ENCODE measurements around the gene PERCC1. TPM values are rescaled to one million over a fixed set of nuclear protein-coding genes. Genes with fewer than 3 reads are reported as not detected.

The PERCC1 gene
- total RNA-seq, 1 experiment from 2014 or later = not detected

DNA sequence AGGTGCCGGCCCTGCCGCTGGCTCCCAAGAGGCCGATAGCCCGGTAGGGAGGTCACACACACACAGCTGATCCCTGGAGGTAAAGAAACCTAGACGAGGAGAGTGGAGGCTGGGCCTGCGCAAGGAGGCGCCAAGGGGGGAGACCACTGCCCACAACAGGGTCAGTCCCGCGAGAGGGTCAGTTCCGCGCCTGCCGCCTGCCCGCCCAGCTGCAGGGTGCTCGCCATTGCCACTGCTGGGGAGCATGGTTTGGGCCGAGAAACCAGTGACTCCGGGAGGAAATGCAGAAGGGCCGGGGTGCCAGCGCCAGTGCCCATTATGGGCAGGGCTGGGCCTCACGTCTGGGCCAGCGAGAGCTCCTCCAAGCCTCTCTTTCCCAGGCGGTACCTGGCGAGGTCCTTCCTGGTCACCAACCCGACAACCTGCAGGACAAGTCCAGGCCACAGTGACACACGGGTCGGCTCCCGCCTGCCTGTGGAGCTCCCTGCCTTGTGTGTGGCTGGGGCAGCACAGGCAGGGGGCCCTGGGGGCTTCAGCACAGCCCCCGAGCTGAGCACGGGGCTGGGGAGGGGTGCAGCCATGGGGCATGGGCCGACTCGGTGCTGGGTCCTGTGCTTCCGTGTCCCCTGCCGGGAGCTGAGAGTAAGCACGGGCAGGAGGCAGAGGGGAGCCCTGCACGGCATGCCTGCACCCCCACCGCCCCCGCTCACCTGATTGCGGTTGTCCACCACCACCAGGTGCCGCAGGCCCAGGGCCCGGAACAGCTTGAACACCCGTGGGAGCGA, 15.6 kb downstream of the PERCC1 start:
- no TSS peak for BruUV-seq (replicated peaks)
- no peak for TF ChIP-seq EZH2 (IDR thresholded peaks at IDR 0.05; ENCODE audit: borderline replicate concordance, low read depth, low read length, poor library complexity, severe bottlenecking)
- TF ChIP-seq, protein P1, sequence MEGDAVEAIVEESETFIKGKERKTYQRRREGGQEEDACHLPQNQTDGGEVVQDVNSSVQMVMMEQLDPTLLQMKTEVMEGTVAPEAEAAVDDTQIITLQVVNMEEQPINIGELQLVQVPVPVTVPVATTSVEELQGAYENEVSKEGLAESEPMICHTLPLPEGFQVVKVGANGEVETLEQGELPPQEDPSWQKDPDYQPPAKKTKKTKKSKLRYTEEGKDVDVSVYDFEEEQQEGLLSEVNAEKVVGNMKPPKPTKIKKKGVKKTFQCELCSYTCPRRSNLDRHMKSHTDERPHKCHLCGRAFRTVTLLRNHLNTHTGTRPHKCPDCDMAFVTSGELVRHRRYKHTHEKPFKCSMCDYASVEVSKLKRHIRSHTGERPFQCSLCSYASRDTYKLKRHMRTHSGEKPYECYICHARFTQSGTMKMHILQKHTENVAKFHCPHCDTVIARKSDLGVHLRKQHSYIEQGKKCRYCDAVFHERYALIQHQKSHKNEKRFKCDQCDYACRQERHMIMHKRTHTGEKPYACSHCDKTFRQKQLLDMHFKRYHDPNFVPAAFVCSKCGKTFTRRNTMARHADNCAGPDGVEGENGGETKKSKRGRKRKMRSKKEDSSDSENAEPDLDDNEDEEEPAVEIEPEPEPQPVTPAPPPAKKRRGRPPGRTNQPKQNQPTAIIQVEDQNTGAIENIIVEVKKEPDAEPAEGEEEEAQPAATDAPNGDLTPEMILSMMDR (conservative IDR thresholded peaks at IDR 0.05; ENCODE audit: low read depth, low read length) = no peak
- H3K27me3 ChIP-seq (replicated peaks; ENCODE audit: insufficient read depth, low read depth, low read length, poor library complexity) = no peaks in the 10 kb centered on the region
- H3K36me3 ChIP-seq (ENCODE audit: insufficient read depth, low read length, poor library complexity, severe bottlenecking) = peaks cover 3% of the 10 kb centered on the region
- no peak overlapping the region for H3K4me3 ChIP-seq (ENCODE audit: low read depth, low read length, poor library complexity, severe bottlenecking)
- intact Hi-C loops (cut with micrococcal nuclease; ENCODE audit: unreplicated experiment) = no loop called here
- ChIA-PET CTCF (no interaction called here), POLR2A (ENCODE audit: low non-redundant PET) (no interaction called here)
- H3K4me1 ChIP-seq (ENCODE audit: insufficient read depth, low read length, poor library complexity, severe bottlenecking) = no peaks in the 10 kb centered on the region
- no peak overlapping the region for H3K27ac ChIP-seq (ENCODE audit: low read depth, low read length, poor library complexity, severe bottlenecking)
- DNase-seq (ENCODE audit: low spot score) = no peak
- H3K9me3 ChIP-seq (ENCODE audit: low read depth, low read length, poor library complexity, severe bottlenecking) = no peaks in the 10 kb centered on the region

DNA sequence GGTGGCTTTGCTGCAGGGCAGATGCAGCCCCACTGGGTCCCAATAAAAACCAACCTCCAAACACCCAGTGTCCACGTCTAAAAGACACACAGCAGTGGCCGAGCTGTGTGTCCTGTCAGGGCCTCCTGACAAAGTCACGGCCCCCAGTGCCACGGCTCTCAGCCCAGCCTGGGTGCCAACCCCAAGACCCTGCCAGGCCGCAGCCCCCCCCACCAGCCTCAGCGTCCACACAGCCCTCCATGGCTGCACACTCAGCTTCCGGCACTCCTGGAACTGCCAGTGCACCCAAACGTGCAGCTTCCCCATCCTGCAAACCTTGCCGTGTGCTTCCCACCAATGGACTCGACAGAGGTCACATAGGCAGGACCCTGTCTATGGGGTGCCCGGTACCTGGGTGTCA, 17.1 kb downstream of the PERCC1 start:
- Histone ChIP-seq H3K27ac (ENCODE audit: low read depth, low read length, poor library complexity, severe bottlenecking) (no peak overlapping the region), H3K4me3 (ENCODE audit: low read depth, low read length, poor library complexity, severe bottlenecking) (no peak overlapping the region), H3K9me3 (ENCODE audit: low read depth, low read length, poor library complexity, severe bottlenecking) (no peaks in the 10 kb centered on the region), H3K27me3 (replicated peaks; ENCODE audit: insufficient read depth, low read depth, low read length, poor library complexity) (no peaks in the 10 kb centered on the region), H3K36me3 (ENCODE audit: insufficient read depth, low read length, poor library complexity, severe bottlenecking) (peaks cover 6% of the 10 kb centered on the region), H3K4me1 (ENCODE audit: insufficient read depth, low read length, poor library complexity, severe bottlenecking) (no peaks in the 10 kb centered on the region)
- DNase-seq (ENCODE audit: low spot score) = no peak
- POLR2A ChIA-PET (ENCODE audit: low non-redundant PET) = no interaction called here
- no TSS peak for BruUV-seq (replicated peaks)
- no peak for TF ChIP-seq EZH2 (IDR thresholded peaks at IDR 0.05; ENCODE audit: borderline replicate concordance, low read depth, low read length, poor library complexity, severe bottlenecking)
- TF ChIP-seq, protein P1 (conservative IDR thresholded peaks at IDR 0.05; ENCODE audit: low read depth, low read length) = no peak
- CTCF ChIA-PET = no interaction called here
- intact Hi-C loops (cut with micrococcal nuclease; ENCODE audit: unreplicated experiment) = no loop called here

DNA sequence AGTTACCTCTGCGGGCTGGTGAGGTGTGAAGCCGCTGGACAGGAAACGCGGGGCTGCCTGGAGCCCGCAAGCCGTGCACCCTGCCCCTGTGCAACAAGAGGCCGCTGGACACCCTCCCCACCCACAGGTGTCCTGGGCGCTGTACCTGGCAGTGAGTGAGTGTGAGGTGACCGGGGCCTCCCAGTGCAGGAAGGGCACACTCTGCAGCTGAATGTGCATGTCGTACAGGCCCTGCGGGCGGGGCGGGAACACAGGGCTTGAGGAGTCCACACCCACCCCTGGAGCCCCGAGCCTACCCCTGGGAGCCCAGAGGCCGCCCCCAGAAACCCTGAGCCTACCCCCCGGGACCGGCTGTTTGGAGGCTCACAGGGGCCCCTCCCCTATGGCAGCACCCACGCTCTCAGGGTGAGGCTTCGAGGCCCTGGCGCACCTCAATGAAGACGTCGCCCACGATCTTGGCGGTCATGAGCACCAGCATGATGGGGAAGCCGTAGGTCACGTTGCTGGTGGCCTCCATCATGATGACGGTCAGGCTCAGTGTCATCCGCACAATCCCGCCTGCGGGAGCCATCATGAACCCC, 17.7 kb downstream of the PERCC1 start:
- Histone ChIP-seq H3K4me1 (ENCODE audit: insufficient read depth, low read length, poor library complexity, severe bottlenecking) (no peaks in the 10 kb centered on the region), H3K27me3 (replicated peaks; ENCODE audit: insufficient read depth, low read depth, low read length, poor library complexity) (no peaks in the 10 kb centered on the region), H3K9me3 (ENCODE audit: low read depth, low read length, poor library complexity, severe bottlenecking) (no peaks in the 10 kb centered on the region), H3K27ac (ENCODE audit: low read depth, low read length, poor library complexity, severe bottlenecking) (no peak overlapping the region), H3K4me3 (ENCODE audit: low read depth, low read length, poor library complexity, severe bottlenecking) (no peak overlapping the region), H3K36me3 (ENCODE audit: insufficient read depth, low read length, poor library complexity, severe bottlenecking) (peaks cover 6% of the 10 kb centered on the region)
- TF ChIP-seq, protein P1 (conservative IDR thresholded peaks at IDR 0.05; ENCODE audit: low read depth, low read length) = no peak
- no peak for TF ChIP-seq EZH2 (IDR thresholded peaks at IDR 0.05; ENCODE audit: borderline replicate concordance, low read depth, low read length, poor library complexity, severe bottlenecking)
- CTCF ChIA-PET = no interaction called here
- intact Hi-C loops (cut with micrococcal nuclease; ENCODE audit: unreplicated experiment) = no loop called here
- POLR2A ChIA-PET (ENCODE audit: low non-redundant PET) = no interaction called here
- no TSS peak for BruUV-seq (replicated peaks)
- DNase-seq (ENCODE audit: low spot score) = no peak

All from A673 (cell line).